H1 (cell line): Measurements from ENCODE around the gene PCCA. TPM values are rescaled to one million over a fixed set of nuclear protein-coding genes. Genes with fewer than 3 reads are reported as not detected.

Source experiments
- ATF3 ChIP-seq: IDR thresholded peaks from 2 replicates; pipeline ENCODE4 v1.6.1; 2011; ENCODE audit warnings: low read depth, mild to moderate bottlenecking, low read length; ENCODE audit not compliant: insufficient read depth
- BRCA1 ChIP-seq: IDR thresholded peaks from 2 replicates; pipeline ENCODE4 v1.6.1; 2012; ENCODE audit warnings: low read depth, low read length, improper control_type of control experiment
- GTF2F1 ChIP-seq: IDR thresholded peaks from 2 replicates; pipeline ENCODE4 v1.6.1; 2012; ENCODE audit warnings: low read depth, low read length, improper control_type of control experiment, borderline replicate concordance
- SIN3A ChIP-seq, 2 experiments: IDR thresholded peaks in 1 of 2; conservative IDR thresholded peaks in 1 of 2; 2 replicates each; pipeline ENCODE4 v1.6.1; 2011 to 2012; ENCODE audit warnings: low read length in 2 of 2, improper control_type of control experiment in 1 of 2, low read depth in 1 of 2, mild to moderate bottlenecking in 1 of 2
- SP2 ChIP-seq: IDR thresholded peaks from 2 replicates; pipeline ENCODE4 v1.6.1; 2012; ENCODE audit warnings: mild to moderate bottlenecking, low read length, inconsistent platforms
- SUZ12 ChIP-seq: fragments of 200-600 bp; sonication (generic); IDR thresholded peaks from 2 replicates; pipeline ENCODE4 v1.6.1; 2012; ENCODE audit warnings: mild to moderate bottlenecking, inconsistent platforms, low read length, moderate library complexity, mixed read lengths
- TEAD4 ChIP-seq: IDR thresholded peaks from 2 replicates; pipeline ENCODE4 v1.6.1; 2012; ENCODE audit warnings: low read depth, low read length, inconsistent platforms, mixed read lengths
- polyA plus RNA-seq, 7 experiments: library from polyadenylated mRNA; depleted of rRNA in 3 of 7; stranded (reverse) in 5 of 7; unstranded in 2 of 7; fragments of >200 nt in 5 of 7; fragments of 200-250 nt in 2 of 7; gene quantifications; 1 replicate in 5 of 7; 2 replicates in 1 of 7; 4 replicates in 1 of 7; pipeline versions ENCODE4 v1.2.1 to v1.2.3, GENCODE V29; 2011 to 2013; ENCODE audit warnings: missing spikeins in 2 of 7, mixed read lengths in 2 of 7
- total RNA-seq: library from RNA; stranded (reverse); fragmentation: NEBNext Ultra II Directional; extraction: Animal tissue kit (Norgen Biotek cat#: 25700); gene quantifications from 2 replicates; pipeline ENCODE4 v1.2.1, GENCODE V29; 2021

Gene PCCA
- total and polyA plus RNA-seq, 2 of the 8 experiments (the other 6 are each of a cell fraction or from before 2014, with no cell fraction given): 18.4 to 49.8 TPM

GRCh38 chr13:100208002-100208401, 119.1 kb downstream of the PCCA start (continued):
- TF ChIP-seq SIN3A (conservative IDR thresholded peaks at IDR 0.05 in 1 of 2, IDR thresholded peaks at IDR 0.05 in 1 of 2; ENCODE audit: low read depth in 1 of 2, low read length in 2 of 2): no peak
- TF ChIP-seq SP2: no peak
- TF ChIP-seq ATF3: no peak
- no peak for TF ChIP-seq SUZ12
- TF ChIP-seq BRCA1: no peak
- TF ChIP-seq TEAD4: no peak
- no peak for TF ChIP-seq GTF2F1
